Activated CD4-positive, CD25-positive, alpha-beta regulatory T cell treated with anti-CD3 and anti-CD28 coated beads, Interleukin-2, amount 50 U/mL, for 16 hours (primary cell): ENCODE measurements around the gene TMC5.
"Not testable (repeated sequence)": the region's sequence is repeated elsewhere in the genome, so short reads cannot be mapped to it uniquely, and the experiment has no call there.

ENCODE experiments used
- DNase-seq: peaks from one replicate; pipeline ENCODE4 v3.0.0-alpha.2; 2020; ENCODE audit warnings: low read depth, low spot score

TMC5 gene

DNA sequence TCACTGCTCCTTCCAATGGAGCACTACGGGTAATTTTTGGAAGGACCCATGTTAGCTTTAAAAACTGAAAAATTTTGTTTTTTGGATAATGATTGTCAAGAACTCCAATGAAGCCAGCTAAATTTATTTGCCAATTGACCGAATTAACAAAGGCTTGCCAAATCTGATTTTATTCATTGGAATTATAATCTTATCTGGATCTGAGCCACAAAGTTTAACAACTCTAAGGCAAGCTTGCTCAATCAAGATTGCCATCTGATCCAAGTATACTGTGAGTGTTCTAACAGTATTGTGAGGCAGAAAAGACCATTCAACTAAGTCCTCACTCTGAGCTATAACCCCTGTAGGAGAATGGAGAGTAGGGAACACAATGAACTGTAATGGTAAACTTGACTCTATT lies 20.3 kb upstream of the TMC5 start:
- not testable (repeated sequence) for DNase-seq

DNA sequence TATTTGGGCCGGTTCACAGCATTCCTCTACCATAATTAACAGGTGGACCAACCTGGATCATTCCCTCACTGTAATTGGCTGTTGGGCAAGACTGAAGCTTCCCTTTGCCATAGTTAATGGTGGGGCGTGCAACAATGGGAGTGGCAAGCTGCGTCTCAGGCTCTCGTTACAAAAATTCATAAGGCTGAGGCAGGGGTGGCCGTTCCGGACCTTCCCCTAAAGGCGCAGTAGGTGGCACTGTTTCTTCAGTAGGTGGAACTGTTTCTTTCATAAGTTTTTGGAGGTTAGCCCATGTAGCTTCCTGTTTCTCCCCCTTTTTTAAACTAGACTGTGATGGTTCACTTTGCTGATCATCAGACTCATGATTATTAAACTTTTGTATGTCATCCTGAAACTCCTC lies 17.0 kb upstream of the TMC5 start:
- DNase-seq: no peak

DNA sequence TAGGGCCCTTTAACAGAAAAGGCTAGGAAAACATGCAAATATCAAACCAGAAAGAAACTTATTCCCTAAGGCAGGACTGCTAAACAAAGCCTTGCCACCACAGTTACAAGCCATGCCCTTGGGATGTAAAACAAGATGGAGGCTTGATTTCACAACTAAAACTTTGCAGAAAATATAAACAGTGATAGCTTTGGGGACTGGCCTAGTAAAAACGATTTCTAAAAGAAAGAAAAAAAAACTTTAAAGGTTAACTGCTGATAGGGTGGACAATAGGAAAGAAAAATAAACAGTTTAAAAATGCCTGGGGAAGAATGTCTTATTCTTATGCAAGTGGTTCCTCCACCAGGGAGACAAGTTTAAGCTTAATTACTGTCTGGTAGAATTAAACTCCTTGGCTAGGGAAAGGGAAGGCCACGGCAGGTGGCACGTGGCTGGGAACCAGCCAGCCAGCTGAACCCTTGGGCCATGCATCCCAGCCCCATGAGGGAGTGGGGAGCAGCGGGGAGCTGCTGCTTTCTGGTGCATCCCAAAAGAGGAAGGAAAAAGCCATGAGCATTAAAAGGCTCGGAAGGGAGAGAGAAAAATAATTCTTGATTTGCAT lies 10.7 kb upstream of the TMC5 start:
- no peak for DNase-seq

DNA sequence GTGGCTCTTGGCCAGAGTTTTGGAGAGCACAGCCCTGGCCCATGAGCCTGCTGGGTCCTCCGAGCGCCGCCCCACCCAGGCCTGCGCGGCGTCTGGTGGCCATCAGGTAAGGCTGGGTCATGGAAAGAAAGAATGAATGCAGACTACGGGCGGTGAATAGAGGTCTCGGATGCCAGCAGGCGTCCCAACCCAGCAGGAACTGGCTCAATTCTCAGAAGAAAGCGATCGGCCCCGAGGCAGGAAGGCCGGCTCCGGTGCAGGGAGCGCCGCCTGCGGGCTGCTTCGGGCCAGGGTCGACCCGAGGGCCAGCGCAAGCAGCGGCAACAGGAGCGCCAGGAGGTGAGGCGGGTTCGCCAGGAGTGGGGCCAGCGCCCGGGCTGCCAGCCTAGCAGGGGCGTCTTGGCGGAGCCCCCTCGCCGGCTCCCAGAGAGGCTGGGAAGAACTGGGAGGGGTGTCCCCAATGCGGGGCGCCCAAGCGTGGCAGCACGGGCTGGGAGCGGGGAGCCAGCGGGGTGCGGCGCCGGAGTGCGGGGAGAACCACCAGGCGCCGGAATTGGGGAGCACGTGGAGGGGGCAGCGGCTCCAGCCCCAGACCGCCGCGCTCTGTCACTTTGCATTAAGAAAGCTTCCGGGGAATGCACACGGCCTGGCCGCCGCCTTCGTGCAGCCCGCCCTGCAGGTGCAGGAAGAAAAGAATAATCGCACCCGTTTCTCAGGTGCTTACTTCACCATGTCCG lies 7.1 kb upstream of the TMC5 start:
- DNase-seq: no peak

DNA sequence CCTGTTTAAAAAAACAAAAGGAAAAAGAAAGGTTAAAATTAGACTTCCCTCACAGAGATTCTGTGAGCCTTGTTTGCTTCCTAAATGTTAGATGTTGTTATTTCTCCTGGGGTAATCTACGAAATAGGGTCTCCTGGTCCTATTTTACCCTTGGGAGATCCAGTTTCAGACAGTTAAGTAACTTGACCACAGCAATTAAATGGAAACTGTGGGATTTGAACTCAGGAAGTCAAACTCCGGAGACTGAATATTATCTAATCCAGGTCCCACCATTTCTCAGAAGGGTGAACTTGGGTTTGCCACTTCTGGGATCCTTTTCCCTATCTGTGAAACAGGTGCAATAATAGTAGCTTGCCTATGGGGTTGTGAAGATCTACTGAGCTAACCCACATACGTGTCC lies 6.4 kb upstream of the TMC5 start:
- DNase-seq: no peak

DNA sequence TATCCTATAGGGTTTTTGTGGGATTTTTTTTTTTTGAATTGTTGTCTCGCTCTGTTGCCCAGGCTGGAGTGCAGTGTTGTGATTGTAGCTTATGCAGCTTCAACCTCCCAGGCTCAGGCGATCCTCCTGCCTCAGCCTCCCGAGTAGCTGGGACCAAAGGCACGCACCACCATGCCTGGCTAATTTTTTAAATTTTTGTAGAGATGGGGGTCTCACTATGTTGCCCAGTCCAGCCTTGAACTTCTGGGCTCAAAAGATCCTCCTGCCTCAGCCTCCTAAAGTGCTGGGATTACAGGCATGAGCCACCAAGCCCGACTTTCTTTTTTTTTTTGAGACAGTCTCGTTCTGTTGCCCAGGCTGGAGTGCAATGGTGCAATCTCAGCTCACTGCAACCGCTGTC lies 5.6 kb upstream of the TMC5 start:
- not testable (repeated sequence) for DNase-seq

DNA sequence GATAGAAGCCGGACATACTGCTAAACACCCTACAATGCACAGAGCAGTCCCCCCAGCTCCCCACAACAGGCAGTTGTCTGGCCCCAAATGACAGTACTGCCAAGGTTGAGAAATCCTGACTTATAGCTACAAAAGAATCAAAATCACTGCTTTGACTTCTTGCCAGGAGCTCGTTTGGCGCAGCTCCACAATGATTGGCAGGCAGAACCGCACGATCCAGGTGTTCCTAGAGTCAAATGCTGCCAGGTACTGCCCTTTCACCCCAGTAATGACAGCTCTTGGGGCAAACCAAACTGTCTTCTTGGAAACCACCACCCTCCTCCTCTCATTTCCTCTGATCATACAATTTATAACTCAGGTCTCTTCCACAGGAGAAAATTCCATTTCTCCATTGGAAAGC lies 2.2 kb upstream of the TMC5 start:
- no peak for DNase-seq

DNA sequence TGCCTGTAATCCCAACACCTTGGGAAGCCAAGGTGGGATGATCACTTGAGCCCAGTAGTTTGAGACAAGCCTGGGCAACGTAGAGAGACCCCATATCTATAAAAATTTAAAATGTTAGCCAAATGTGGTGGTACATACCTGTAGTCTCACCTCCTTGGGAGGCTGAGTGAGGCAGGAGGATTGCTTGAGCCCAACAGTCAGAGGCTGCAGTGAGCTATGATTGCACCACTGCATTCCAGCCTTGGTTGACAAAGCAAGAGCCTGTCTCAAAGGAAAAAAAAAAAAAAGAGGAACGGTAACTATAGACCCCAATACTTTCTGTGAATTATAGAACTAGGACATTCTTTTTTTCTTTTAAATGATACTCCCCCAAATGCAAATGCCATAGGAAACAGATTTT lies 1.8 kb upstream of the TMC5 start:
- no peak for DNase-seq

DNA sequence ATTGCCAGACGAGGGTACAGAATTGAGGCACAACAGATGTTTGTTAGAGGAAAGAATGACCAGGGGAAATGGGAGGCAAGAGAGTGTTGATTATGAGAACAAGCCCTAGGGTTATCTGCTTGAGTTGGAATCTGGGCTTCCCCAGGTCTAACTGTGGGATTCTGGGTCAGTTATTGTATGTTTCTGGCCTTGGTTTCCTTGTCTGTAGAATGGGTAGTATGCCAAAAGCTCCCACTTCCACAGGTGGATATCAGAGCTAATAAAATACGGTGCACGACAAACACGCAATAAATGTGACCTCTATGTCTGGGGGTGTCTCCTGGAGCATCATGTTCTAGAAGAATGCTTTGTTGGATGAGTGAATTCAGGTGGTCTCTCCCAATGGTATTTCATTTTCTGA lies 517 bp downstream of the TMC5 start:
- DNase-seq: no peak

DNA sequence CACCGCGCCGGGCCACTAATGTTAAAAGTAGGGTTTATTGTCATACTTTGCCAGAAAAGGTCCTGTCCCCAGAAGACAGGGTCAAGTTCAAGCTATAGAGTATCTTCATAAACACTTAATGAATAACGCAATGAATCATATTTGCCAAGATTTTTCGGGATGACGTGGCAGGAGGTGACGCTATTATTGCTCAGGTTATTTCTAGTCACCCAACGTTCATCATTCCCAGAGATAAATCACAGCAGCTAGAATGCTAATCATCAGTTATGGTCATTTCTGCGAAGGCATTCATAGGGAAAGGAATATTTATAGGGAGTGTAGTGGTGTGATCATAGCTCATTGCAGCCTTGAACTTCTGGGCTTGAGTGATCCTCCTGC lies 2.0 kb downstream of the TMC5 start:
- DNase-seq: no peak

DNA sequence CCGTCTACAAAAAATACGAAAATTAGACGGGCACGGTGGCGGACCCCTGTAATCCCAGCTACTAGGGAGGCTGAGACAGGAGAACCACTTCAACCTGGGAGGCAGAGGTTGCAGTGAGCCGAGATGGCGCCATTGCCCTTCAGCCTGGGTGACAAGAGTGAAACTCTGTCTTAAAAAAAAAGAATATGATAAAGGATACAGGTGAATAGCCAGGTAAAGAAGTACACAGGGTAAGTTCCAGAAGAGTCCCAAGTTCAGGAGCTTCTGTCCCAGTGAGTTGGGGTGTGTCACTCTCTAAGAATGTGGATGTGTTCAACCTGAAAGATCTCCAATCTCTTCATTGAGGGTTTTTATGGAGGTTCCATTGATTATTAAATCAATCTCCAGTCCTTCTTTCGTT lies 6.8 kb downstream of the TMC5 start:
- DNase-seq: no peak

DNA sequence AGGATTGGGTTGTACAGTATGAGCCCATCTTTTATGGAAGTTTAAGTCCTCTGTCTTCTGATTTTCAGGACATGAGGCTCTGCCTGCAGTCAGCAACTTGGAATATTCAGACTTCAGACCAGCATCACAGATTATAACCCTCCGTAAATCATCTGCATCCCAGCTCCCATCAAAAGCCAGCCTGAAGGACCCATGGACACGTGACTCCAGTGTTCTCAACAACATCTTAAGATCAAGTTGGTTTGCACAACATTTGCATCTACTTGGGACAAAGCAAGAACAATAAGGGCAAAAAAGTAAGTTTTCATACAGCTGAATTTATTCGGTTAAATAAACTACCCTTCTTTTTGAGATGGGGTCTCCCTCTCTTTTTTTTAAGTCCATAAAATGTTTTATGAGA lies 12.7 kb downstream of the TMC5 start:
- DNase-seq: no peak

DNA sequence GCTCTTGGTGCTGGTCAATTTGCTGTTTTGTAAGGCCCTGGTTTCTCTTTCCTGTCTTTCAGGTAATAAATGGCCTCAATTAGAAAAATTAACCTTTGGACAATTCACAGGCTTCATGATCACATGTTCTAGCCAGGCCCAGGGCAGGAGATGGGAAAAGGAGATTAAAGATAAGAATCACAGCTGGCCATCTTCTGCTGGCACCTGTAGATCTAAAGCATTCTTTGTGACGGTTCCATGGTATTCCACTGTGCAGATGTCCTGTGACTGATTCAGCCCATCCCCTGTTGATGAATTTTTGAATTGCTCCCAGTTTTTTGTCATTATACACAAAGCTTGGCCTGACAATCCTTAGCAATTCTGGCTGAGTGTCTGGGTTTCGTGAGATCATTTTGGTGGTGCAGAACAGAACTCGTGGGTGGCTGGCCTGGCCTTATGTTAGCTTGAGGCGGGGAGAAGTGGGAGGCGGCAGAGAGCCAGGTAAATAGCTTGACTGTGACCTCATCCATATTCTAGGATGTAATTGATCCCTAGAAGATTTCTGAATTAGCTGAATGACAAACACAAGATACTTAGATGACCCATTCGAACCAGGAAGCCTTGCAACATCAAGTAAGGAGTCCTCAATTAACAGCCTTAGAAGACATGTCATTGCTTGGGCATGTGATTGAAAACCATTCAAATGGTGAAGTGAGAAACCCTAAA lies 14.1 kb downstream of the TMC5 start:
- DNase-seq: no peak

DNA sequence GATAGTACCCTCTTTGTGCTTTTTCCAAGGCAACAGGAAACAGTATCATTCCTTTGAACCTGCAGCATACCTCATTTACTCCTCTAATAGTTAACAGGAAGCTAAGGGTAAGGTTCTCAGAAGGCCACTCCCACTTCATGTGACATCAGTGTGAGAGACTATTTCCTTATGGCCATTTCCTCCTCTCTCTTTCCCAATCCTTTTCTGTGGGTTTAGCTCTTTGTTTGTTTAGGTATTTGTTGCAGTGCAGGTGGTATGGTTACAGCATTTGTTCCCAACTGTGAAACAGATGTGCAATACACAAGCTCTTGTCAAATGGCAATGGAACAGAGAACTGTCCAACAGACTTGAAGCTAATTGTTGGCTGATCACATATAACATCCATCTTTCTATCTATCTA lies 14.7 kb downstream of the TMC5 start:
- DNase-seq: no peak

DNA sequence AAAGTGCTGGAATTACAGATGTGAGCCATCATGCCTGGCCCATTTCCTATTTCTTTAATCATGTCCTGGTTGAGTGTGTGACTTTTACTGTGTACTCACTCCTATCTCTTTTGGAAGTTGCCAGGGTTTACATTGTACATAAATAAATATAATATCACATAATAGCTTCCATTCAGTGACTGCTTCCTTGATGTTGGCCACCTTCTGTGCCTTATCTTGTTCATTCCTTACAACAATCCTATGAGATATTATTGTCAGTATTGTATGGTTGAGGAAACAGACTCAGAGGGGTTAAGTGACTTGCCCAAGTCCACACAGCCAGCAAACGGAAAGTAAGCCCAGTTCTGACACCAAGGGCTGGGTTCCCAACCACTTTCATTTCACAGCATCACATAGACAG lies 16.9 kb downstream of the TMC5 start:
- DNase-seq: no peak

DNA sequence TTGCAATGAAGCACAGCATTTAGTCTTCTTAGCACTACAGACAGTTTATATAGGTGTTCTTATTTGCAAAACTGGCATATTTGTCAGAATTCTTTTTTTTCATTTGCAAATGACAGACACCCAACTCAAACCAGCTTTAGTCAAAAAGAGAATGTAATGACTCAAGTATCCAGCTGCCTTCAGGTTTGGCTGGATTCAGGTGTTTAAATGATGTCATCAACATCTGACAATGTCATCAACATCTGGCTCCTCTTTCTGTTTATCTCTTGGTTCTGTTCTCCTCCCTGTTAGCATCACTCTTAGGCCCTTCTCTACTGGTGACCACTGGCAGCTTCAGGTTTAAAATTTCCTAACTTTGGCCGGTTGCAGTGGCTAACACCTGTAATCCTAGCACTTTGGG lies 18.9 kb downstream of the TMC5 start:
- no peak for DNase-seq

DNA sequence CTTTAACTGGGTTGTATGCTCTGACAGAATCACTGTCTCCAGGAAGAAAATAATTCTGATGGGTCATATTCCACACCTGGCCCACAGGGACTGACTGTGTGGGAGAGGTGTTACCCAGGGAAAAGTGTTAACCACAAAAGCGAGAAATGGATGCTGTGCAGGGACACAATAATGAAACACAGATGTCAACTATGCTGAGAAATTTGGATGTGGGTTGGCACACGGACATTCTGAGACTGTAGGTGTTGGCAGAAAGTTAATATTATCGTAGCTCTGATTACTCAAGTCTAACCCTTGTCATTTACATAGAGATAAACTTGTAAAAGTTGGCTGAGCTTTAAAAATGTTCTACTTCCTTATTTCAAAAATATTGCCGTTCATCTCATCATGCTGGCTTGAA lies 19.6 kb downstream of the TMC5 start:
- DNase-seq: no peak

DNA sequence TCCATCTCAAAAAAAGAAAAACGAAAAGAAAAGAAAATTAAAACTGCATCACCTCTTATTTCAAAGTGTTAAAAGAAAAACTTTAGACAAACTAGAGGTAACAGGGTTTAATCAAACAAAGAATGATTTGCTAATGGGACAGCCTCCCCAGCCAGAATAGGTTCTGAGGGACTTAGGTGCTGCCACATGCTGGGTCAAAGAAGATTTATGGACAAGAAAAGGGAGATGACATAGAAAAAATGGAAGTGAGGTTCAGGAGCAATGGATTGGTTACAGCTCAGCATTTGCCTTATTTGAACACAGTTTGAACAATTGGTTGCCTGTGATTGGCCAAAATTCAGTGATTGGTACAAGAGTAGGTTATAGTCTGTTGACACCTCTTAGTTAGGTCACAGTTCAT lies 21.1 kb downstream of the TMC5 start:
- DNase-seq: no peak

DNA sequence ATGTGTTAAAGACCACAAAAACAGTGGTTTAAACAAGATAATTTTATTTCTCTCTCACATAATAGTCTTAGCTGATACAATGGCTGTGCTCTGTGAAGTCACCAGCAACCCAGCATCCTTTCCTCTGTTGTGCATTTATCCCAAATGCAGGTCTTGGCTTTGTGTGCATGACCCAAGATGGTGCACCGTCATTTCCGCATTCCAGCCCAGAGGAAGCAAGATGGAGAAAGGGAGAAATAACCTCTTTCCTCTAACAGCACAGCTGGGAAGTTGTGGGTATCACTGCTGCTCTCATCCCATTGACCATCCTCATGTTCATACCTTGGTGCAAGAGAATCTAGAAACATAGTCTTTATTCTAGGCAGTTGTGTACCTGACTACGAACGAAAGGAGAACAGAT lies 21.8 kb downstream of the TMC5 start:
- DNase-seq: no peak

DNA sequence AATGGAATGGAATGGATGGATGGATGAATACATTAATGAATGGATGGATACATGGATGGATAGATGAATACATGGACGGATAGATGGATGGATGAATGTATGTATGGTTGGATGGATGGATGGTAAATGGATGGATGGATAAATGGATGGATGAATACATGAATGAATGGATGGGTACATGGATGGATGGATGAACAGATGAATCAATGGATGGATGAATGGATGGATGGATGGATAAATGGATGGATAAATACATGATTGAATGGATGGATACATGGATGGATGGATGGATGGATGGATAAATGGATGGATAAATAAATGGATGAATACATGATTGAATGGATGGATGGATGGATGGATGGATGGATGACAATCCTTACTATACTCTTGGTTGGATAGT lies 26.0 kb downstream of the TMC5 start:
- no peak for DNase-seq

DNA sequence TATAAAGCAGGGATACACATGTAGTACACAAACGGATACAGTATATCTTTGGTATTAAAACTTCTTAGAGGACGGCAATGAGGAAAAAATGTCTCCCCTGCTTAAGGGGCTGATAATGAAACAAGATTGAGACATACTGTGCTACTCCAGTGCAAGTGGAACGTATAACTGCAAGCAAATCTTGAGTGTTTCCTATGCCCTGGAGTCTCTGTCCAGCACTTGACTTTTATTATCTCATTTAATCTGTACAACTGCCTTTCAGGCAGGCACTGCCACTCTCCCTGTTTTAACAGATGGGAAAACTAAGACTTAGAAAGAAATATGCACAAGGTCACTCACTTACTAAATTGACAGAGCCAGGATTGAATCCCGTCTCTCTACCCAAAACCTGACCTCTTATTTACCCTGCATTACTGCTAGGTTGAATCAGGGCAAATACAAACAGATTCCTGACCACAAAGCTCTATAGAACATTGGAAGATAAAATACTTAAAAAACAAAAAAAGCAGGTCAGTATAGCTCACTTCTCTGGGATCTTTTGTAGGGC lies 28.7 kb downstream of the TMC5 start:
- DNase-seq: no peak

DNA sequence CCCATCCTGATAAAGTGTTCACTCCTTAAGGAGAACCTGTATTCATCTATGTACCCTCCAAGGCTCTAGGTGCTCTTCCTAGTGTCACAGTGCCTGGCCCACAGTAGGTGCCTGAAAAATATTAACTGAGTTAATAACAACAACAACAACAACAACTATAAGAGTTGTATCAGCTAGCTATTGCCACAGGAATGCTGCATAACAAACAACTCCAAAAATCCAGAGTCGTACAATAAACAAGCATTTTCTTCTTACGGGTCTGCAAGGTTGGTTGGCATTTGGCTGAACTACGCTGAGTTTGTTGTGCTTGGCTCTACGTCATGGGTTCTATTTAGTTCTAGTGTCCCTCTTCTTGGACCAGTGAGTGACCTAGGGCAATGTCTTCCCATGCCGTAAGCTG lies 29.2 kb downstream of the TMC5 start:
- DNase-seq: no peak

DNA sequence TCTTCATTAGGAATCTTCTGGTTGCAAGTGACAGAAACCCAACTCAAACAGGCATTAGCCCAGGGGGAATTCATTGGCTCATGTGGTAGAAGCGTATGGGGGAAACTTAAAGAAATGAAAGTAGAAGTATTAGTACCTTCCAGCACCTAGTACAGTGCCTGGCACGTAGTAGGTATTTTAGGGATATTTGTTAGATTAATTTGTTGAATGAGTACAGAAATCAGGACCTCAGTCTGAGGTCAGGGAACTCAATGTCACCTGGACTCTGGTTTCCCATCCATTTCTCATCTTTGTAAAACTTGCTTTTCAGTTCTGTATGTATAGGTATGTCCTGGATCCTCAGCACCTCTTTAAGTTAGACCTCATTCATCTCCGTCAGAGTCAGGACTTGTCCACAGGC lies 32.5 kb downstream of the TMC5 start:
- no peak for DNase-seq
